RWPE2 (cell line): ENCODE data around the gene ZFYVE27.

ENCODE experiments used
- ATAC-seq: fragments of 200-7000 bp; cut with Tn5 transposase; 3 replicates; pipeline ENCODE4 v1.9.1; 2021; ENCODE audit warnings: low read depth
- DNase-seq: peaks from one replicate; pipeline ENCODE4 v3.0.0-alpha.2; 2020; ENCODE audit warnings: low spot score
- H3K27ac ChIP-seq: fragments of 450-650 bp; 2 replicates; pipeline ENCODE4 v1.5.1; 2017; ENCODE audit warnings: mild to moderate bottlenecking; ENCODE audit not compliant: poor library complexity, severe bottlenecking
- H3K27me3 ChIP-seq: fragments of 250-450 bp; sonication (Bioruptor Pico); 2 replicates; pipeline ENCODE4 v1.5.1; 2021; ENCODE audit warnings: mild to moderate bottlenecking, moderate library complexity; ENCODE audit not compliant: insufficient read depth, poor library complexity, severe bottlenecking
- H3K36me3 ChIP-seq: fragments of 250-450 bp; sonication (Bioruptor Pico); 2 replicates; pipeline ENCODE4 v1.5.1; 2020; ENCODE audit warnings: low read depth, mild to moderate bottlenecking, moderate library complexity
- H3K4me1 ChIP-seq: fragments of 250-450 bp; sonication (Bioruptor Pico); 2 replicates; pipeline ENCODE4 v1.5.1; 2021; ENCODE audit warnings: mild to moderate bottlenecking, moderate library complexity; ENCODE audit not compliant: insufficient read depth, poor library complexity, severe bottlenecking
- H3K4me3 ChIP-seq: fragments of 250-450 bp; sonication (Bioruptor Pico); 2 replicates; pipeline ENCODE4 v1.5.1; 2021; ENCODE audit warnings: mild to moderate bottlenecking, moderate library complexity; ENCODE audit not compliant: severe bottlenecking
- H3K9me3 ChIP-seq: fragments of 250-450 bp; sonication (Bioruptor Pico); 2 replicates; pipeline ENCODE4 v1.5.1; 2021; ENCODE audit warnings: mild to moderate bottlenecking, moderate library complexity; ENCODE audit not compliant: severe bottlenecking
- CTCF ChIP-seq: fragments of 450-650 bp; IDR thresholded peaks from one replicate; pipeline ENCODE4 v1.5.1; 2017; ENCODE audit warnings: mild to moderate bottlenecking, moderate library complexity; ENCODE audit not compliant: poor library complexity, severe bottlenecking

ZFYVE27 gene

DNA sequence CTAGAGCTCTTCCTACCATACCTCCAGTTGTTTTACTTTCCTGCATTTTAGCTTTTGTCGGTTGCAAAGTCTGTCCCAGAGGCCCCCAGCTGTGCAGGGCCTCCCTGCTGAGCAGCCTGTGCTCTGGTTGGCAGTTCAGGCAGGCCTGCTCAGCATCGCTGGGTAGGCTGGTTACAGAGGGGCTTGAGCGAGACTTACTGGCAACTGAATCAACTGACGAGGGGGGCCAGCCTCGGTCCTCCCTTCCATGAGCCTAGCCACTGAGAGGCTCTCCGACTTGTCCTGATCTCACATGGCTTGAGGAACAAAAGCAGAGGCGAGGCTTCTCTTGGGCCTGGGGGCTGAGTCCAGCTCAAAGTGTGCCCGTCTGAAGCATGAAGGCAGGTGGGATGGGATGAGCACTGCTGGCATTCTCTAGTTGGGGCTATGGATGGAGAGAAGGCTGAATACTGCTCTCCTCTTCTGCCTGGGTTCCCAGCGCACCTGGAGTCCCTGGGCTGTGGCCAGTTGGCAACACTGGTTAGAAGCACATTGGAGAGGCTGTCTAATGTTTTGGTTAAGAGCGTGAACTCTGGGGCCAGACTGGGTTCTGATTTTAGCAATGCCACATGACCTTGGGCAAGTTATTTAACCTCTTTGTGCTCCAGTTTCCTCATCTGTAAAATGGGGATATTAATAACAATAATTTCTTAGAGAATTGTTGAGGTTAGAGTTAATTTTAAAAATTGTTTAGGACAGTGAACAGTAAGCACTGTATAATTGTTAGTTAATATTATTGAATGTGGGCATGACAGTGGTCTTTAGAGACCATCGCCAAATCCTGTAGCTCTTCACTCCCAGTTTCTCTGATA lies 41.7 kb downstream of the ZFYVE27 start:
- no peak overlapping the region for H3K27ac ChIP-seq

GRCh38 chr10:97779492-97779891 lies 42.6 kb downstream of the ZFYVE27 start:
- Histone ChIP-seq H3K36me3 (no peaks in the 10 kb centered on the region), H3K27ac (no peak overlapping the region), H3K27me3 (no peaks in the 10 kb centered on the region), H3K9me3 (no peaks in the 10 kb centered on the region), H3K4me3 (no peak overlapping the region), H3K4me1 (no peaks in the 10 kb centered on the region)
- DNase-seq, result no peak
- no peak for TF ChIP-seq CTCF
- no peak for ATAC-seq

More for the DNA sequence above, 41.7 kb downstream of the ZFYVE27 start:
- ATAC-seq (no peak), DNase-seq (no peak)
- TF ChIP-seq CTCF, result no peak
- Histone ChIP-seq H3K27me3 (peaks cover 4% of the 10 kb centered on the region), H3K4me1 (no peaks in the 10 kb centered on the region), H3K4me3 (no peak overlapping the region), H3K36me3 (no peaks in the 10 kb centered on the region), H3K9me3 (no peaks in the 10 kb centered on the region)

DNA sequence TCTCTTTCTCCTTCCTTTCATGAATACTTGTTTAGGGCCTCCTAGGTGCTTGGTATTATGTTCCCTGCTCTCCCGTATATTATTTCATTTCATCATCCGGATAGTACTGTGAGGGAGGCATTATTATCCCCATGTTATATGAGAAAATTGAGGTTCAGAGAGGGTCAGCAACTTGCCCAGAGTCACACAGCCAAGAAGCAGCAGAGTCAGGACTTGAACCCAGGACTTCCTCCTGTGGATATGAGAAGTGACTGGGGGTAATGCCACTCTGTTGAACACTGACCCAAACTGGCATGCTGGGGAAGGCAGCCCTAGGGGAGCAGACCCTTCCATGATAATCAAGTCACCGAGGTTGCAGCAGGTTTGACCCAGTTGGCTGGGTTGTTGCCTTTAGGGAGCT lies 43.0 kb downstream of the ZFYVE27 start:
- no peak for ATAC-seq
- no peak for TF ChIP-seq CTCF
- Histone ChIP-seq H3K27ac (no peak overlapping the region), H3K9me3 (no peaks in the 10 kb centered on the region), H3K27me3 (no peaks in the 10 kb centered on the region), H3K4me1 (no peaks in the 10 kb centered on the region), H3K4me3 (no peak overlapping the region), H3K36me3 (no peaks in the 10 kb centered on the region)
- no peak for DNase-seq

GRCh38 chr10:97780841-97781617 lies 44.1 kb downstream of the ZFYVE27 start:
- TF ChIP-seq CTCF, result no peak
- Histone ChIP-seq H3K9me3 (no peaks in the 10 kb centered on the region), H3K4me1 (no peaks in the 10 kb centered on the region), H3K27ac (no peak overlapping the region), H3K4me3 (no peak overlapping the region), H3K27me3 (no peaks in the 10 kb centered on the region), H3K36me3 (no peaks in the 10 kb centered on the region)
- DNase-seq, result no peak
- peak; percentile 9; the same call in 1 of the 3 replicates for ATAC-seq
